HG03571 (cell line): Measurements from ENCODE around the gene RPS10.
"Not testable (repeated sequence)": the region's sequence is repeated elsewhere in the genome, so short reads cannot be mapped to it uniquely, and the experiment has no call there.

ENCODE experiments used
- ATAC-seq: cut with Tn5 transposase; IDR thresholded peaks from one replicate; pipeline ENCODE4 v1.9.1; 2021; ENCODE audit not compliant: unreplicated experiment

The RPS10 gene

DNA sequence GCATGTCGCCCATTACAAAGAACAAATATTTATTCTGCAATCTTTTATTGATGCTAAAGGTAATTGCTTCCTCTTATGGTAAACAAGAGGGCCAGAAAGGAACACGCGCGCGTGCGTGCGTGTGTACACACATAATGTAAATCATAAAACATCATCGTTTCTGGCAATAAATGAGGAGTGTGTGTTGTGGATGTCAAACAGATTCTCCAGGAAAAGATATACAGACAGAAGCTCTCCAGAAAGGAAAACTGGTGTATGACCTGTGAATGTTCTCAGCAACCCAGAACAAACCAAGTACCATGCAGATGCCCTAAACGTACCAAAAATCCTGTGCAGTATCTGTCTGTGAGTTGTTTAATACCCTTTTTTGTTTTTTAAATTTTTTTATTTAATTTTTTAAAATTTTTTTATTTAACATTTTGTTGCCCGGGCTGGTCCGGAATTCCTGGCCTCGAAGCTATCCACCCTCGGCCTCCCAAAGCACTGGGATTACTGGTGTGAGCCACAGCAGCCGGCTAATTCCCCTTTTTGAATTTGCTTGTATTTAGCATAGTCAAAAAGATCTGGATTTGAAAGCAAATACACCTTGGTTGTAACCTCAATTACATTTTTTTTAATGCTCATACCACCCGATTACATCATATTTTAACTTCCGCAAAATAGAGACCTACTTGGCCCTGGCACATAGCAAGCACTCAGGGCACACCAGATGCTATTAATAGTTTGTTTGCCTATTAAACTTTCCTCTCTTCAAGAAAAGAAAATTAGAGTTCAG is 32.5 kb downstream of the RPS10 start:
- no peak for ATAC-seq

DNA sequence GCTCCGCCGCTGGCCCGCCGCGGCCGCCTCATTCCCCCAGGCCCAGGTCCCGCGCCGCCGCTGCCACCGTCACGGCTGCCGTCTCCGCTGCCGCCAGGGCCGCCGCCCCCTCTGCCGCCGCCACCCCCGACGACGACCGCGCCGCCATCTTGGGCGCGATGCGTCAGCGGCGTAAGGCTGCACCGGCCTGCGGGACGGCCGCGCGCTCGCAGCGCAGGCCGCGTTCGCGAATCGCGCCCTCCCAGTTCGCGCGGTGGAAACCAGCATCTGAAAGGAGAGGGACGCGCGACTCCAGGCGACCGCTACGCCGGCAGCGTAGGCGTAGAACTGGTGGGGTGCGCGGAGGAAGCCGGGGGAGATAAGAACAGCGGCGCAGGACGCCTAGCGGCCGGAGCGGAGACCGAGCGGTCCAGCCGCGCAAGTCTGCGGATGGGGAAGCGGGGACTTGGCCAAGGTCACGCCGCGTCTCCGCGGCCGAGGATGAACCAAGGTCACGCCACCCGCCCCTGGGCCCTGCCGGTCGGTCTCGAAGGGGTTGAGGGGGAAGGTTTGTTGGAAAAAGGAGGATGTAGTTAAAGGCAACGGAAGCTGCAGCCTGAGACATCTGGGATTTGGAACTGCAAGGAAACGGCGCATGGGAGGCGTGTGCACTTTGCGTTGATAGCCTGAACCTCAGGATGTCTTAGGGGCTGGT is 33.2 kb downstream of the RPS10 start, which contains the start of gene NUDT3:
NUDT3 (minus strand) TSS at position 173 of the 694 bp plus-strand sequence. CDS start 307 bp downstream, outside the sequence.
- peak; percentile 82 for ATAC-seq

GRCh38 chr6:34391786-34392496 is 33.9 kb downstream of the RPS10 start:
- peak; percentile 15 for ATAC-seq

- ATAC-seq, result no peak
These were observed 34.4 kb downstream of the RPS10 start for GRCh38 chr6:34391473-34391785.

- ATAC-seq, result no peak
These were observed 35.1 kb downstream of the RPS10 start for GRCh38 chr6:34390531-34391472.

- no peak for ATAC-seq
These were observed 36.8 kb downstream of the RPS10 start for GRCh38 chr6:34389034-34389433.

DNA sequence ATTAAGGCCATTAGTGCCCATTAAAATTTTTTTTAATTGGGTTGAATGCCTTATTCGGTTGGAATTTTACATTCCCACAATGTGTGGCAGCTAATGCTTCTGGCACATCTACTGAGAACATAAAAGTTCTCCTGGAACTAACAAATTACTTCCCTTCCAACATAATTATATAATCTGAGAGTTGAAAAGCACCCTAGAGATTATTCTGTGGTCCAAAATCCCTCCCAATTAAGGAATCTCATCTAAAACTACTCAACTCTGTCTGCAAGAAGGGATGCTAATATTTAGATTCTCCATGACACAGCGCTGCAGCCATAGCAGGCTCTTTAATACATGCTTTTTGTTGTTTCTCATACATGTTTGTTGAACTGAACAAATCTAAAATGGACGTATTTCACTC is 37.4 kb downstream of the RPS10 start:
- ATAC-seq, result no peak

GRCh38 chr6:34386316-34387137 is 39.3 kb downstream of the RPS10 start:
- ATAC-seq, result no peak

DNA sequence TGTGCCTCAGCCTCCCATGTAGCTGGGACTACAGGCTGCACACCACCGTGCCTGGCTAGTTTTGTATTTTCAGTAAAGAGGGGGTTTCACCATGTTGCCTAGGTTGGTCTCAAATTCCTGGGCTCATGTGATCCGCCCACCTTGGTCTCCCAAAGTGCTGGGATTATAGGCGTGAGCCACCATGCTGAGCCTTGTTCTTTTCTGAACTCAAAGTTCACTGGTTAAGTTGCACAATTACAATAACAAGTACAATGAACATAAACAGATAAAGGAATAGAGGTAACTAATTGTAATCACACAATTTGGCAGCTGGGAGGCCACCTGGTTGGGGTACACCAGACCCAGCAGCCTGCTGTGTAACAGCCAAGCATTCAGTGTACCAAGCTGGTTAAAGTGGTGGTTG is 40.1 kb downstream of the RPS10 start:
- ATAC-seq, result no peak

DNA sequence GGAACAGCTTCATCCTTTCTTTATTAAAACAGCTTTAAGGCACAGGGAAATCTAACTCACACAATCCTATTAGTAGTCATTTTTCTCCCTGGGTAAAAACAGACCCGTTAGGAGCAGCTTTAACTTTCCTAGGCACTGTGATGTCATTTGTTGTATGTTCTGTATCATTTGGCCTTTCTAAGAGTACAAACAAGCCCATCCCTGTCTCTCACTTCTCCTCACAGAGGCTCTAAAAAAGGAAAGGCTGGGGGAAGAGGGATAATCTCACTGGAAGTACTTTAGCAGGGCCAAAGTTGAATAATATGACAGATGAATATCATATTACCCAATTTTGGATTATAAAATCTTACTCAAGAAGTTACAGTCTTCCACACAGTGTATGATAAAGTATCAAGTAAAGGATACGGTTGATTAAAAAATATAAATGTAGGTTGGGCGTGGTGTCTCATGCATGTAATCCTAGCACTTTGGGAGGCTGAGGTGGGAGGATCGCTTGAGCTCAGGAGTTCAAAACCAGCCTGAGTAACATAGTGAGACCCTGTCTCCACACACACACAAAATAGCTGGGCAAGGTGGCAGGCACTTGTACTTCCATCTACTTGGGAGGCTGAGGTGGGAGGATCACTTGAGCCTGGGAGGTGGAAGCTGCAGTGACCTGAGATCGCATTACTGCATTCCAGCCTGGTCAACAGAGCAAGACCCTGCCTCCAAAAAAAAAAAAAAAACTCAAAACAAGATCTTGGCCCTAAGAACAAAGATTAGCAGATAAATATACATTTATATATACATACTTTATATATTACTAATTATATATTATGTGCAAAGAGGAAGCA is 41.3 kb downstream of the RPS10 start:
- no peak for ATAC-seq

DNA sequence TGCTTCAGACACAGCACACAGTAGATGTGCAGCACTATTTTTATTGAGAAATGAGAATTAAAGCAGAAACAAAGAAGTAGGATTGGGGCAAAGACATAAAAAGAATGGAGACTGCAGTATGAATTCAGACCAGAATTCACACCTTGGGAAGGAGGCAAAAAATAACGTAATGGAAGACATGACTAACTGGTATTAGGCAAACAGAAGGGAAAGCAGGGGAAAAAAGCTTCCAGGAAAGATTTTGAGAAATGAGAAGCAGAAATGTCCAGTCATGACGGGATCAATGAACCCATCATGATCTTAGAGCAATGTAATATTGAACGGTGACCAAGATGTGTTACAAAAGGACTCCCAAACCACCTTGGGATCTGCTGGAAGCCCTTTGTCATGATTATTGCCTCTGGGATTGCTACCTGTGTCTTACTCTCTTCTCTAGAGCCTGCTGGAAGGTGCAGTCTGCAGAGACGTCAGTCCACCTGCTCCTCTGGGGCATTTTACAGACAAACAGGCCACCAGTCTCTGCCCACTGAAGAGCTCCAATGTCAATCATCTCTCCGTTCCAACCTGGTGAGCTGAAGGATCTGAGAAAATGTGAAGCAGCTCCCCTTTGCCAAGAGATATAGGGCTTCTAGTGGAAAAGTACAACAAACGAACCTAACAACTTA is 42.1 kb downstream of the RPS10 start:
- no peak for ATAC-seq

DNA sequence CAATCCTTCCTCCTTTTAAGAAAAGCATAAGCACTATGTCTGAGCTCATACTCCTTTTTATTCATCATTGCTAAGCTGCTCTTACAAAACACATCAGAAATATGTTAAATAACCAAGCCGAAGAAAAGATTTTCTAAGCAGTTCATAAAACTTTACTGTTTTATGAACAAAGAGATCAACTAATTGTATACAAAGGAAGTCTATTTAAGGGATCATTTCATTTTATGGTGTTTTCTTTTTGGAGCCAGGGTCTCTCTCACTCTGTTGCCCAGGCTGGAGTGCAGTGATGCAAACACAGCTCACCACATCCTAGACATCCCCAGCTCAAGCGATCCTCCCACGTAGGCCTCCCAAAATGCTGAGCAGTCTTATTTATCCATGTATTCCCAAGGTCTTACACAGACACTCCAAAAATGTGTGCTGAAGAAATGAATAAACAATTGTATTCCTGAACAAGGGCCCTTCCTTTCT is 42.7 kb downstream of the RPS10 start:
- ATAC-seq, result no peak

GRCh38 chr6:34381081-34381480 is 44.8 kb downstream of the RPS10 start:
- no peak for ATAC-seq

DNA sequence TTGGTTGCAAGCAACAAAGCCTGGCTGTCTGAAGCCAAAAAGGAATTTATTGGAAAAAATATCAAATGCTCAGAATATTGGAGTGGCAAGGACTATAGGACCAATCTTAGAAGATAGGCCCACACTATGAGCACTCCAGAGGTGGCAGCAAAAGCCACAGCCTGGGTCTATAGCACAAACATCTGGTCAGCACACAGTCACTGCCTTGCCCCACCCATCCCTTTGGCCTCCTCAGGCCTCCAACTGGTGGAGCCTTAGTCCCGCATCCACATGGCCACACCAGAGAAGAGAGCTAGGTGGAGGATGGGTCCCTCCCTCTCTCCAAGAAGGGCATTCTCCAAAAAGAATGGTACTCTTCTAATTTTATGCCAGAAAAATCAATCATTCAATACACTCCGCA is 47.4 kb downstream of the RPS10 start:
- ATAC-seq, result no peak

DNA sequence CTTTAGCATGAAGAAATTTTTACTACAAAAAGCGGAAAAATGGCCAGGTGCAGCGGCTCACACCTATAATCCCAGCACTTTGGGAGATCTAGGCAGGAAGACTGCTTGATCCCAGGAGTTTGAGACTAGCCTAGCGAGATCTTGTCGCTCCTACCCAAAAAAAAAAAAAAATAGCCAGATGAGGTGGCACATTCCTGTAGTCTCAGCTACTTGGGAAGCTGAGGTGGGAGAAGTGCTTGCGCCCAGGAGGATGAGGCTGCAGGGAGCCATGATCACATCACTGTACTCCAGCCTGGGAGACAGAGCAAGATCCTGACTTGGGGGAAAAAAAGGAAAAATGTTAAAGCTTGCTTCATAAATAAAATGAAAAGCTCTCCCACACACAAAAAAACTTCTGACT is 47.9 kb downstream of the RPS10 start:
- ATAC-seq, result no peak

DNA sequence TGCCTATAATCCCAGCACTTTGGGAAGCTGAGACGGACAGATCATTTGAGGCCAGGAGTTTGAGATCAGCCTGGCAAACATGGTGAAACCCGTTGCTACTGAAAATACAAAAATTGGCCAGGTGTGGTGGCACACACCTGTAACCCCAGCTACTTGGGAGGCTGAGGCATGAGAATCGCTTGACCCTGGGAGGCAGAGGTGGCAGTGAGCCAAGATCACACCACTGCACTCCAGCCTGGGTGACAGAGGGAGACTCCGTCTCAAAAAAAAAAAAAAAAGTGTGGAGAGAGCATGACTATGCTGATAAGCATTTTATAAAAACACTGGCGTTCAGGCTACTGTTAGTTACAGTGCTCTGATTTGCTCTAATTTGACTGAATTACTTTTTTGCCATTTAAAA is 48.3 kb downstream of the RPS10 start:
- not testable (repeated sequence) for ATAC-seq

GRCh38 chr6:34375833-34376232 is 50.0 kb downstream of the RPS10 start:
- no peak for ATAC-seq

- ATAC-seq, result no peak
These were observed 51.4 kb downstream of the RPS10 start for GRCh38 chr6:34374508-34374907.
